Measurements from ENCODE around the gene DCANP1.
A peak's percentile ranks its signal among the peaks of the same experiment; 100 is the strongest.

The DCANP1 gene

DNA sequence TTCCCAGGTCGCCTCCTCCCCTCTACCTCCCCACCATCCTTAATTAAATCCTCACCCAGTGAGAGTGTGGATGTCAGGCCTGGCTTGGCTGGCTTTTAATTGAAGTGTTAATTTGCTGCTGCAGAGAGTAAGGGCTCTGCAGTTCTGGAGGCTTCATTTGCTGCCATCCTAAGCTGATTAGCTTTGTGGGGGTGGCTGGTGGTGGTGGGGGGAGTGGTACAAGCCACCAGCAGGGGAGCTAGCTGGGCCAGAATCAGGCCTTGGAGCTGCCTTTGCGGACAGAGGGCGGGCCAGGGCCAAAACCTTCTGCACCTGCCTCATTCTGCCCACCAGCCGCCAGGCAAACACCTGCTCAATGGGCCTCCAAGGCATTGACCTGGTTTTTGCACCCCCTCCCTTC is 31.8 kb upstream of the DCANP1 start:
- no peak for DNase-seq

DNA sequence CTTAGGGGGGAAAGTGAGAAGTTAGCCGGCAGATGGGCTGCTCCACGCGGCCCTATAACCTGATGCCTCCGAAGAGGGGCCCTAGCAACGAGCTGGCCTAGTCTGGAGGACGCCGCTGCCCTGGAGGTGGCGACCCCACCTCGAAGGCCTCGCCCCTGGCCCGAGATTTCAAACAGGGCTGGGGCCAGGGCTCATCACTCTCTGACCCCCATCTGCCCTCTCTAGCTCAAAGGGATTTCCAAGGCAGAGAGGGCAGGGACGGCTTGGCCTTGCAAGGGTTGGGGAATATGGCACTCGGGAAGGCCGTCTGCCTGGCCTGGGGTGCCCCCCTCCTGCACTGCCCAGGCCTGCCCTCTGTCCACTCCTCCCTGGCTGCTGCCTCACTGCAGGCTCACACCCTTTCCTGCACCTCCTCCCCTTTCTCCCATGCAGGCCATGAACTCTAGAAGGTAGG is 30.5 kb upstream of the DCANP1 start:
- DNase-seq: no peak

- no peak for DNase-seq
Observed at GRCh38 chr5:135476615-135477581, 29.8 kb upstream of the DCANP1 start.

DNA sequence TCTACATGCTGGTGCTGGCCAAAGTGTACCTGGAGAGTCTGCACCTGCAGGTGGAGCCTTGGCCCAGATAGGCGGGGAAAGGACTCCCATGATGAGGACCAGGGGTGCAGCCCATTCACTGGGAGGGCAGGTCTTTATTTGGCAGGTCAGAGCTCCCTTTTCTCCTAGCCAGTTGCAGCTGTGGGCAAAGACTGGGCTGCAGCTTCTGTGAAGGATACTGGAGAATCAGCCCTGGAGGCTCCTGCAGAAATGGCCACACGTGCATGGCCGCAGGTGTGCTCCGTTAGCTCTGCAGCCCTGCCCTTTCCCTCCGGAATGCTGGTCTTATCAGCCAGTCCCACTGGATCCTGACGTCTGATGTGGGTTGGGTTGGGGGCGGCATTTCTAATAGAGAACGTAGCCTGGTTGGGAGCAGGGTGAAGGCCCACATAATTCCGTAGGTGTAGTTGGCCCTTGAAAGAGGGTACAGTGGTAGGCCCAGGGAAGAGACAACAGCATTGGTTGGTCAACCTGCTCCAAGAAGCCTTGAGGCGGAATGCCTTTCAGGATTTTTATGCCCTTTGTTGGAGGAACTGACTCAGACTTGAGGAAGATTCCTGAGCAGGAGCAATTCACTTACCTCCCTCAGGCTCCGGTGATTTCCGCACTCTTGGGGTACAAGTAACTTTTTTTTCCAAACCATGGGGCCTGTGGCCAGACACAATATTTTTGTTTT is 27.0 kb upstream of the DCANP1 start:
- DNase-seq: no peak

DNA sequence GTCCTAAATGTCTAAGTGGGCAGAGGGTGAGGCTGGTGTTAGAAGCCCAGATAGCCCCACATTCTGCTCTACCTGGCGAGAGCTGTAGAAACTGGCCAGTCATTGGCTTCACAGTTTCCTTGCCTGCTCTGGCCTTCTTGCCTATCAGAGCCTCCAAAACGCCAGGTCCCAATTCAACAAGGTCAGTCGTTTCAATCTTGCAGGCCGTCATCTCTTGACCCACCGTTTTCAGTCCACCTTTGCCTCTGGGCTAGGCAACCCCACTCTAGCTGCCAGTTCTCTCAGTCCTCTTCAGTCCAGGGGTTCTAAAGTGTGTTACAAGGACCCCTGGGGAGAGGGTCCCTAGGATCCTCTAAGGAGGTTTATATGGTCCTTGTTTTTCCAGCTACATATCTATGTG is 25.0 kb upstream of the DCANP1 start:
- no peak for DNase-seq

DNA sequence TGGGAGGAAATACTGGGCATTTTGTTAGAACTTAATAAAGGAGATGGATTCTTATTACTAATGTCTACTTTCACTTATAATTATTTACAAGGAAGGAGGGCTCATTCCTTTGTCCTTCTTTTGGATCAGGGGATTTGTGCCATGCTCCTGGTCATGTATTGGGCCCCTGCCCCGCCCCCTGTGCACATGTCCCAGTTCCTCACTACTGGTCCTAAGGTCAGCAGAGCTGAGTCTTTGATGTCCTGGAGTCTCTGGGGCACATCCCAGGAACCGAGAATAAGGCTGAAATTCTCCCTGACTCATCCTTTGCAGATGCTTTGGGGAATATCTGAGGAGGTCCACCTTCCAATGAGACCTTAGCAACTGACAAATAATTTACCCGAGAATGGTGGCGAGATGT is 24.6 kb upstream of the DCANP1 start:
- no peak for DNase-seq

- no peak for DNase-seq
Observed at GRCh38 chr5:135469911-135470310, 22.8 kb upstream of the DCANP1 start.

DNA sequence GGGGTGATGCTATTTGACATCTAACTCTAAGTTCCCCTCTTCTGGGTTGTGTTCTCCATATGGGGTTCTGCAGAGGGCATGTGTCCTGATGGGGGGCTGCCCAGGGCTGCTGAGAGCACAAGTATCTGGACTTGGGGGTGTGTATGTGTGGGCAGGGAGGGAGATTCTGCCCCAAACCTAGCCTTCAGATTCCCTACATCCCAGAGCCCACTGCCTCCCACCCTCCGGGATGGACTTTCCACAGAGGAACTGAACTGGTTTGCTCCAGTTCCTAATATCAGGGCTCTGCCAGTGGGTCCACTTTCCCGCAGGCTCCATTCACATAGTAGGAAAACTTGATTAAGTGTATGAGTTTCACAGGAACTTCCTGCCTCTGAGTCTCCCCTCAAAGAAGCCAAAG is 21.4 kb upstream of the DCANP1 start:
- no peak for DNase-seq

- DNase-seq: no peak
Observed at GRCh38 chr5:135467871-135468485, 20.8 kb upstream of the DCANP1 start.

DNA sequence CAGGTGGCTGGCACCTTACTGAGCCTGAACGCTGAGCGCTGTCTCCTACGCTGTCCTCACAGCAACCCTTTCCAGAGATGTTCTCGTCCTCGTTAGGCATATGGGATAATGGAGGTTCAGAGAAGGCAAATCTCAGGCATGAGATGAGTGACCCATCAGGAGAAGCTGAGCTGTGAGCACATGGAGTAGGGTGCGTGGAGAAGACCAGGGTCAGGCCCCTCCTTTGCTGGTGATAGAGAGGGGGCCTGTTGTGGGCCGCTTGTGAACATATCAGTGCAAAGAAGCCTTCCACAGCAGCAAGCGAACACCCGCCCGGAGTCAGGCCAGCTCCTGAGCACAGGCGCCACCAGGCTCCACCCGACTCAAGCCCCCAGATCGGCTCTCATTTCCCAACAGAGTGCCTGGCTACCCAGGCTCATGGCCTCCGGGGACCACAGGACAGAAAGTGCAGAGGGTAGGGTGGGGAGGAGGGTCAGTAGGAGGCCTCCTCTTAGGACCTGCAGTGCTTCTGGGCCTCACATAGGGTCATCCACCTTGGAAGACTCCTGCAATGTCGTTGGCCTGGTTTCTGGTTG is 20.0 kb upstream of the DCANP1 start:
- DNase-seq: no peak

GRCh38 chr5:135466178-135467050 is 19.3 kb upstream of the DCANP1 start:
- DNase-seq: peak; percentile 49 to 54

GRCh38 chr5:135465391-135466122 is 18.4 kb upstream of the DCANP1 start:
- DNase-seq: no peak

GRCh38 chr5:135462304-135462703 is 15.2 kb upstream of the DCANP1 start:
- peak; percentile 62 to 73 for DNase-seq

DNA sequence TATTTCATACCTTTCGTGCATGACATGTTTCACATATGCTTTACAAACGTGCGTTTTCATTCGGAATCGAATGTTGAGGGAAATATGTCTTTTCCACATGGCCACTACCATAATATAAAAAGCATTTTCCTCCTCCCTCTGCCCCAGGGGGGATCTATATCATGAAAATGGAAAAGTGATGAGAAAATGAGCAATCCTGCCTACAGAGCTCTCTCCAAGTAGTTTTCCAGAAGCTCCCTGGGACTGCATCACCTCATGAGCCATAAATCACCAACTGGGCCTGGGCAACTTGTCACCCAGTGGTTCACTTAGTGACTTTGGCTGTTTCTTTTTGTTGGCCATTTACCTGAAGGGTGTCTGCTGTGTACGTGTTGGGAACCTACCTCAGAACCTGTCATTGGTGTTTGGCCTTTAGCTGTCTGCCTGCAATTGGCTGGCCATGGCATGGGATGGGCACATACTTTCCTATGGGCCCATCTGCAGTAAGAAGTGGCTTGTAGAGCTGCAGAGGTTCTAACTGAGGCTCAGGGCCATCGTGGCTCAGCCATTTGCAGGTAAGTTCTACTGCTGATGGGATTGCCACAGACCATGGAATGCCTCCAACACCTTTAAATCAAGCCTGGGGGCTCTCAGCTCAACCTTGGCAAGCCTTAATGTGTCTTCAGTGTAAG is 14.5 kb upstream of the DCANP1 start:
- DNase-seq: no peak

DNA sequence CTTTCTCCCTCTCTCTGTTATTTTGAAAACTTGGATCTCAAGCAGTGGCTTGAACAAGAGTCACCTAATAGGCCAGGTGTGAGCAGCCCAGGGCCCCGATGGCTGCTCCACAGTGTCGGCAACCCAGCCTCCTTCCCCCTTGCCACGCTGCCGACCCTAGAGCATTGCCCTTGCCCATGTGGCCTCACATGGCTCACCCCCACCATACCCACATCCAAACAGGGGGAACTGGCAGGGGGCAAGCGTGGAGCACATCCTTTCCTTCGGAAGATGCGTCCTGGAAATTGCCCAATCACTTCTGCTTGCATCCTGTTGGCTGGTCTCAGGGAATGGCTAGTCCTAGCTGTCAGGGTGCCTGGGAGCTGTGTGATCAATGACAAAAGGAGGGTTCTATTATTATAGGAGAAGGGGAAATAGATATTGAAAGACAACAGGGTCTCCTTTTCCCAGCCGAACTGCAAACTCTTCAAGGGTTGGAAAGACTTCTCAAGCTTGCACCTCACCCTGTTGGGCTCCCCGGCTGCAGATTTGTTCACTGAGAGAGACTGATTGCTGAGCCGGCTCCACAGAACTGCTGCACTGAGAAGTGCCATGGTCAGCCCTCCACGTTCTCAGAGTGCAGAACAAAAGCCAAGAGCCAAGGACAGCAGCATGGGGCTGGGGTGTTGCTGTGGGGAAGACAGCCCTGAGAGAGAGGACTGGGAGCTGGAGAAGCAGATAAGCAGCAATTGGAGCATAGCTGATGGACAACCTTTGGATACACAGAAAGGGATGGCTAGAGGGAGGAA is 13.3 kb upstream of the DCANP1 start:
- DNase-seq: no peak

DNA sequence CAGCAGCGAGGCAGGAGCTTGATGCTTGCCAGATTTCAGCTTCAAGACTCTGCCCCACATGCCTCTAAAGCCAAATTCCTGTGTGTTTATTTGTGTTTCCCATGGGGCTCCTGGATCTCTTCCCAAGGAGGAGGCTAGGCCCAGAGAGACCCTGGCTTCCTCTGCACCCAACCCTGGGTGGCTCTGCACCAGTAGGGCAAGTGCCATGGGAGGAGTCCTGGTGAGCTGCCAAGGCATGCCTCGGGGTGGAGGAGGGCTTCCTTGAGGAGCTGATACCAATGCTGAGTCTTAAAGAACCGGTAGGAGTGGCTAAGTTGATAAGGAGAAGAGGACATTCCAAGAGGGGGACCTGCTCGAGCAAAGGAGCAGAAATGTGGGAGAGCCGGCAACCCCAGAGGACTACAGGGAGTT is 11.8 kb upstream of the DCANP1 start:
- DNase-seq: no peak

DNA sequence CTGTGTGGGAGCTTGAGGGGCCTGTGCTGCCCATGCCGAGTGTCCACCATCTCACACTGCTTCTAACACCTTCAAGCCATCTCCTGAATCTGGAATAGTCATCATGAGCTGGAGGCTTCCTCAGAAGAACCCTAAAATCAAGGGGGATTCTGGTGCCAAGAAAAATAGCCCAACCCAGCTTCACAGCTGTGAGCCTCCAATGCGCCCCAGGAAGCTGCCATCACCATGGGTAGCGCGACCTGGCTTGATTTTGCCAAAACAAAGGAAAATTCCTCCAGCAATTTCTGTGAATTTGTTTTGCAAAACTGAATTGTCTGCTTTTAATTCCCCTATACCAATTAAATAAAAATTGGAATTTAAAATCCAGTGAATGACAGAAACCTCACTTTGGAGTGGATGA is 11.2 kb upstream of the DCANP1 start:
- DNase-seq: no peak

DNA sequence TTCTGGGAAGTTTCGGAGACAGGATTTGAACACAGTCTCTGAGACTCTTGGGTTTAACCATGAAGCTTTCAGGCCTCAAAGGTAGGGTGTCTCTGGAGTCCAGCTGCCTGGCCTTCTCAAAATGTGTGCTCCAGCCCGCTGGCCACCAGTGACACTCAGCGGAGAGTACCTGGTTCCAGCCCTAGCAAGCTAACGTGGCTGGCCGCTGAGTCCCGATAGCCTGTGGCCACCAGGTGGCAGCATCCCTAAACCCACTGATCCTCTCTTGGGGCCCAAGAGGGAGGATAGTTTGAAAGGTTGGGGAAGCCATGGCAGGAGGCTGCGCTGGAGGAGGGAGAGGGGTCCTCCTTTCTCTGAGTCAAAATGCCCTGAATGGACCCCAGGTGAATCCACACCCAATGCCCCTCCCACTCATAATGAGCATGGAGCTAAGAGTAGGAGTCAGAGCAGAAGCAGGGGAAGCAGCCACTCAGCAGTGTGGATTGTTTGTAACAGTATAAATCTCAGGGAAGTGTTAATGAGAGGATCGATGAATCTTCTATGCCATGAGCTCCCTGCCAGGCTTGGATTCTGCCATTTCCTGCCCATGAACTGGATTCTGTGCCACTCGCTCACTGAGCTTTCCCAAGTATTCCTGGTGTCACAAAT is 10.4 kb upstream of the DCANP1 start:
- peak; percentile 23 to 32 for DNase-seq

All from NCI-H2081 (cell line).